HG02642 (cell line): ENCODE results near the gene PTPRJ.
"Not testable (repeated sequence)": the region's sequence is repeated elsewhere in the genome, so short reads cannot be mapped to it uniquely, and the experiment has no call there.

Experiments used
- ATAC-seq: cut with Tn5 transposase; IDR thresholded peaks from one replicate; pipeline ENCODE4 v1.9.1; 2021; ENCODE audit warnings: mild to moderate bottlenecking; ENCODE audit not compliant: unreplicated experiment, poor library complexity

The PTPRJ gene

DNA sequence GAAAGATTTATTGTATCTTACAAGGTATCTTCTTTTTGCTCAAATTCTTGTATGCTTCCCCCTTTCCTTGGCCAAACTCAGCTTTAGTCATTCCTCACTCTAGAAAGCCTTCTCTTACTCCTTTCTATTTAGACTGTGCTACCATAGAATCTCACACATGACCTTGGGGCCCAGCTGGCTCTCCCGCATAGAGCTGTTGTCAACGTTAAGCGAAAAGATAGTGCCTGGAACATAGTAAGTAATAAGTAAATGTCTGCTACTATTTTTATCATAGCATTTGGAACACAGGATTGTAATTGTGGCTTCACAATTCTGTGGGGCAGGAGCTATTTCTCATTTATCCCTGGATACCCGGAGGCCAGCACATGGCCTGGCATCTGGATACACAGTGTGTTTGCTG, 197.3 kb downstream of the PTPRJ start:
- no peak for ATAC-seq

DNA sequence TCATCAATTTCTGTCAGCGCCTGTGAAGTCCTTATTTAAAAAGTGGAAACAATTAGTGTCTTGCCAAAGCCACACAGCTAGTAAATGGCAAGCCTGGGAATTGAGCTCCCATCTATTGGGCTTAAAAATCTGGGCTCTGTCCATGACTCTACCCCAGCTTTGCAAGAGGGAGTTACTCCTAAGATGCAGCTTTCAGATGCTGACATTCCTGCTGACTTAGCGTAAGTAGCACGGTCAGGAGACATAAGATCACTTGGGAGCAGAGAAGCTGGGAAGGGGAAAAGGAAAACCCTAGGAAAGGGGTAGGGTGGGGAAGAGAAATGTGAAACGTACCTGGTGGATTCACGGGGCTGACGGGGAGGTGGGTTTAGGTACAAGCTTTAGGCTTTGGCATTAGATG, 200.3 kb downstream of the PTPRJ start:
- no peak for ATAC-seq

DNA sequence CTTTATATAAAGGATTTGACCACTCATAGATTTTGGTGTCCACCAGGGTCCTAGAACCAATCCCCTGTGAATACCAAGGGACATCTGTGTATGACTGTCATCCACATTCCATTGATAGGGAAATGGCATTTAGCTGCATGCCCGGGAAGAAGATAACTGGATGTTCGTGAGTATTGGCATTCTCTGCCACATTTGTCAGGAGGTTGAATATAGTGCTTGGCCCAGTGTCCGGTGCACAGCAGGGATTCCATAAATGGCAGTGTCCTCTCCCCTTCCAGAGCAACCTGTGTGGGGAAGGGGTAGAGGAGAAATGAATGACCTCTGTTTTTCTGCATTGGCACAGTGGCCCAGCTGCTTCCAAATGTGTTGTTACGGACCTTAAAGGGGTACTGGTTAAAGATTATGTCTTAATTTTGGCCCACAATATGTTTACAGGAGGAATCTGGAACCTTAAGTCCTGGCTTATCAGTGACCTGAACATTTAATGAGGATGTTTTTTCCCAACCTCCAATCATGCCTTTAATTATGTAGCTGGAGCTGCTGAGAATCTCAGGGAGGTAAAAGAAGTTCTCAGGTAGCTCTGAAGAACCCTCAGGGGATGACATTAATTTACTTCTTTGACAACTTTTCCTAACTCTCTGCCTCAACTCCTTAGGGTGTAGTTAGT, 202.6 kb downstream of the PTPRJ start:
- no peak for ATAC-seq

DNA sequence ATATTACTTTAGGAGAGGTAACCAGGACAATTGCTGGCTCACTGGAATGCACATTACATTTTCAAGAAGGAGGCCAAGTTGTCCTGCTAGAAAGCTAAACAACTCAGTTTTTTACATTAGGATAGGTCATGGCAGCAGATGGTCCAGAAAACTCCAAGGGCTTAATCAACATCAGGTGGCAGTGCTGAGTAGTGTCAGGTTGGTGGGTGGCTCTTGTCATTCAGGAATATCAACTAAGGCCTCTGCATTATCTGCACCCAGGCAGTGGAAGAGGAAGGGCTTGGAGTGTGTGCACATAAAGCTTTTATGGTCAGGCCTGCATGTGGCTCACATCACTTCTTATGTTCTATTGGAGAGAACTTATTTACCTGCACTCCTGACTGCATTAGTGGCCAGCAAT, 204.1 kb downstream of the PTPRJ start:
- ATAC-seq, result no peak

DNA sequence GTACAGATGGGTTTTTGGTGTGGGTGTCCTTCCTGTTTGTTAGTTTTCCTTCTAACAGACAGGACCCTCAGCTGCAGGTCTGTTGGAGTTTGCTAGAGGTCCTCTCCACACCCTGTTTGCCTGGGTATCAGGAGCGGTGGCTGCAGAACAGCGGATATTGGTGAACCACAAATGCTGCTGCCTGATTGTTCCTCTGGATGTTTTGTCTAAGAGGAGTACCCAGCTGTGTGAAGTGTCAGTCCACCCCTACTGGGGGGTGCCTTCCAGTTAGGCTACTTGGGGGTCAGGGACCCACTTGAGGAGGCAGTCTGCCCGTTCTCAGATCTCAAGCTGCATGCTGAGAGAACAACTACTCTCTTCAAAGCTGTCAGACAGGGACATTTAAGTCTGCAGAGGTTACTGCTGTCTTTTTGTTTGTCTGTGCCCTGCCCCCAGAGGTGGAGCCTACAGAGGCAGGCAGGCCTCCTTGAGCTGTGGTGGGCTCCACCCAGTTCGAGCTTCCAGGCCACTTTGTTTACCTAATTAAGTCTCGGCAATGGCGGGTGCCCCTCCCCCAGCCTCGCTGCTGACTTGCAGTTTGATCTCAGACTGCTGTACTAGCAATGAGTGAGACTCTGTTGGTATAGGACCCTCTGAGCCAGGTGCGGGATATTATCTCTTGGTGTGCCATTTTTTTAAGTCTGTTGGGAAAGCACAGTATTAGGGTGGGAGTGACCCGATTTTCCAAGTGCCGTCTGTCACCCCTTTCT, 210.7 kb downstream of the PTPRJ start:
- ATAC-seq, result not testable (repeated sequence)

GRCh38 chr11:48193876-48194275, 213.5 kb downstream of the PTPRJ start:
- no peak for ATAC-seq

- no peak for ATAC-seq
Measured at GRCh38 chr11:48207881-48208280, 227.5 kb downstream of the PTPRJ start.

GRCh38 chr11:48210052-48210451, 229.7 kb downstream of the PTPRJ start:
- ATAC-seq, result no peak

GRCh38 chr11:48216510-48216909, 236.2 kb downstream of the PTPRJ start, which contains the start of gene OR4B1:
Gene OR4B1, plus strand, starts transcription at chr11:48216810. Its CDS starts 0 bp downstream, at chr11:48216810.
- ATAC-seq, result no peak
